Measurements from ENCODE around the gene ACSM3.

ACSM3 gene

DNA sequence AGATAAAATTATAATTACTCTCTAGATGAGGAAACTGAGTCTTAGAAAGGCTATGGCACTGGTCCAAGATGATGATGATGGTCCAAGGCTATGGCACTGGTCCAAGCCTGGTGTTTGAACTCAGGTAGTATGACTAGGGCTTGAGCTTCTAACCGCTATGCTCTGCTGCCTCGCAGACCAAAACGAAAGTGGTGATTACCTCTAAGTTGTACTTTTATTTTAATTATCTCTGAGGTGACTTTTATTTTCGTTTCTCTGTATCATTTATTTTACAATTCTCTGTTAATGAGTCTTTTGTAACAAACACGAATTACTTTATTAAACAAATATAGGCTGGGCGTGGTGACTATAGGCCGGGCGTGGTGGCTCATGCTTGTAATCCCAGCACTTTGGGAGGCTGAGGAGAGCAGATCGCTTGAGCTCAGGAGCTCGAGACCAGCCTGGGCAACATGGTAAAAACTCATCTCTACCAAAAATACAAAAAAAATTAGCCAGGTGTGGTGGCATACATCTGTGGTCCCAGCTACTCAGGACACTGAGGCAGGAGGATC is 48.1 kb downstream of the ACSM3 start:
- TF ChIP-seq, protein P1, sequence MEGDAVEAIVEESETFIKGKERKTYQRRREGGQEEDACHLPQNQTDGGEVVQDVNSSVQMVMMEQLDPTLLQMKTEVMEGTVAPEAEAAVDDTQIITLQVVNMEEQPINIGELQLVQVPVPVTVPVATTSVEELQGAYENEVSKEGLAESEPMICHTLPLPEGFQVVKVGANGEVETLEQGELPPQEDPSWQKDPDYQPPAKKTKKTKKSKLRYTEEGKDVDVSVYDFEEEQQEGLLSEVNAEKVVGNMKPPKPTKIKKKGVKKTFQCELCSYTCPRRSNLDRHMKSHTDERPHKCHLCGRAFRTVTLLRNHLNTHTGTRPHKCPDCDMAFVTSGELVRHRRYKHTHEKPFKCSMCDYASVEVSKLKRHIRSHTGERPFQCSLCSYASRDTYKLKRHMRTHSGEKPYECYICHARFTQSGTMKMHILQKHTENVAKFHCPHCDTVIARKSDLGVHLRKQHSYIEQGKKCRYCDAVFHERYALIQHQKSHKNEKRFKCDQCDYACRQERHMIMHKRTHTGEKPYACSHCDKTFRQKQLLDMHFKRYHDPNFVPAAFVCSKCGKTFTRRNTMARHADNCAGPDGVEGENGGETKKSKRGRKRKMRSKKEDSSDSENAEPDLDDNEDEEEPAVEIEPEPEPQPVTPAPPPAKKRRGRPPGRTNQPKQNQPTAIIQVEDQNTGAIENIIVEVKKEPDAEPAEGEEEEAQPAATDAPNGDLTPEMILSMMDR (IDR thresholded peaks at IDR 0.05; ENCODE audit: low read depth, low read length, missing control alignments): no peak
- no peak for DNase-seq (ENCODE audit: low read depth)
- in situ Hi-C loops (cut with HindIII; ENCODE audit: low sequenced_read_pairs): no loop called here
- H3K4me3 ChIP-seq (ENCODE audit: low read depth, low read length): no peak overlapping the region

DNA sequence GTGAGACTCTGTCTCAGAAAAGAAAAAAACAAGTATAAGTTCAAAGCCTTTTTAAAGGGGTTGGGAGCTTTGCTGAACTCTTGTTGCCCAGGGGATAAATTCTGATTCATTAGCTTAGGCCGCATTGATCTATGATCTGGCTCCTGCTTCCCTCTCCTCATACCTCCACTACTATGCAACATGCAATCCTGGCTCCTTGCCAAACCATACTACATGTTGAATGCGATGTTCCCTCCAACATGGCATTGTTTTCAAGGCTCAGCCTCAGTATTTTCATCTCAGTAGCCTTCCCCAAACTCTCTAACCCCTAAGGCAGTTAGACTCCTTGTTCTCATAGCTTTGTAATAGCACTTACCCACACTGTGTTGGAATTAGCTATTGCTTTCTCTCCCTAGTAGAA is 48.7 kb downstream of the ACSM3 start:
- in situ Hi-C loops (cut with HindIII; ENCODE audit: low sequenced_read_pairs): no loop called here
- DNase-seq (ENCODE audit: low read depth): no peak
- TF ChIP-seq, protein P1 (IDR thresholded peaks at IDR 0.05; ENCODE audit: low read depth, low read length, missing control alignments): no peak
- no peak overlapping the region for H3K4me3 ChIP-seq (ENCODE audit: low read depth, low read length)

DNA sequence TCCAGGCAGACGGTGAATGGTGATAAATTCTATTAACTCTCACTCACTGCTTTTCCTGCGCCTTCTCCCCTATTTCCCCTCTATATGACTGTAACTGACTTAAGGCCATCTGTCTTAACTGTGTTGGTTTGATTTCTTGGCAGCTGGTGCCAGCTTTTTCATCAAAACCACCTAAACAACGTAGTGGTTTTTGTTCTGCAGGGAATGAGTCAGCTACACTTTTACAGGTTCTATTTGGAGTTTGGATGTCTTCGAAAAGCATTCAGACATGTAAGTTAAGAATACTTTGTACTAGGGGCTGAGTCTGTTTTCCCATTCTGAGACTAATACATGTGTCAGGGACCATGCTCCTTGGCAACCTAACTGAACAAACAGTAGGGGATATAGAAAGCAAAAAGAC is 51.0 kb downstream of the ACSM3 start:
- in situ Hi-C loops (cut with HindIII; ENCODE audit: low sequenced_read_pairs): no loop called here
- TF ChIP-seq, protein P1 (IDR thresholded peaks at IDR 0.05; ENCODE audit: low read depth, low read length, missing control alignments): no peak
- no peak overlapping the region for H3K4me3 ChIP-seq (ENCODE audit: low read depth, low read length)
- peak; percentile 43 for DNase-seq (ENCODE audit: low read depth)

DNA sequence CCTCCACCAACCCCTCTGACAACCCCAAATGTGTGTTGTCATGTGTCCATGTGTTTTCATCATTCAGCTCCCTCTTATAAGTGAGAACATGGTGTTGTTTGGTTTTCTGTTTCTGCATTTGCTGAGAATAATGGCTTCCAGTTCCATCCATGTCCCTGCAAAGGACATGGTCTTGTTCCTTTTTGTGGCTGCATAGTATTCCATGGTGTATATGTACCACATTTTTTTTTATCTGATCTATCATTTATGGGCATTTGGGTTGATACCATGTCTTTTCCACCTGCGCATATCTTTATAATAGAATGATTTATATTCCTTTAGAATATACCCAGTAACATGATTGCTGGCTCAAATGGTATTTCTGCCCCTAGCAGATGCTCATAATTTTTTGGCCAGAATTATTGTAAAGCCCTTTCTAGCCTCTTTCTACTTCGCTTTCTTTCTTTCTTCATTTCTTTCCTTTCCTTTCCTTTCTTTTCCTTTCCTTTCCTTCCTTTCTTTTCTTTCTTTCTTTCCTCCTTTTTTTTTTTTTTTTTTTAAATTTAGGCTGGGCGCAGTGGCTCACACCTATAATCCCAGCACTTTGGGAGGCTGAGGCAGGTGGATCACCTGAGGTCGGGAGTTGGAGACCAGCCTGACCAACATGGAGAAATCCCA is 55.2 kb downstream of the ACSM3 start:
- in situ Hi-C loops (cut with HindIII; ENCODE audit: low sequenced_read_pairs): no loop called here
- no peak overlapping the region for H3K4me3 ChIP-seq (ENCODE audit: low read depth, low read length)
- TF ChIP-seq, protein P1 (IDR thresholded peaks at IDR 0.05; ENCODE audit: low read depth, low read length, missing control alignments): no peak
- DNase-seq (ENCODE audit: low read depth): no peak

DNA sequence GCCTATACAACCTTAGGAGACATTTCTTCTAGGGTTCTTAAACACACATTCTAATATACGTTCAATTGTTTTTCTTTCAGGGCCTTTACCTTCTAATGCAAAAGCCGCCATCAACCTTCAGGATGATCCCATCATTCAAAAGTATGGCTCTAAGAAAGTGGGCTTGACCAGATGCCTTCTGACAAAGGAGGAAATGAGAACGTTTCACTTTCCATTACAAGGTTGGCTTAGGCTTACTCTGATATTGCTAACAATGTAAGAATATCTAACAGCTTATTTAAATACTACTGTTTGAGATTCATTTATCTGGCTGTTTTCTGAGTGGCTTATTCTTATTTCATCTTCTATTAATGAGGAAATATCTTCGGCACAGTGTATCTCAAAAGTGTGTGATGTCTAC is 57.9 kb downstream of the ACSM3 start:
- no peak overlapping the region for H3K4me3 ChIP-seq (ENCODE audit: low read depth, low read length)
- TF ChIP-seq, protein P1 (IDR thresholded peaks at IDR 0.05; ENCODE audit: low read depth, low read length, missing control alignments): no peak
- DNase-seq (ENCODE audit: low read depth): no peak
- in situ Hi-C loops (cut with HindIII; ENCODE audit: low sequenced_read_pairs): no loop called here

DNA sequence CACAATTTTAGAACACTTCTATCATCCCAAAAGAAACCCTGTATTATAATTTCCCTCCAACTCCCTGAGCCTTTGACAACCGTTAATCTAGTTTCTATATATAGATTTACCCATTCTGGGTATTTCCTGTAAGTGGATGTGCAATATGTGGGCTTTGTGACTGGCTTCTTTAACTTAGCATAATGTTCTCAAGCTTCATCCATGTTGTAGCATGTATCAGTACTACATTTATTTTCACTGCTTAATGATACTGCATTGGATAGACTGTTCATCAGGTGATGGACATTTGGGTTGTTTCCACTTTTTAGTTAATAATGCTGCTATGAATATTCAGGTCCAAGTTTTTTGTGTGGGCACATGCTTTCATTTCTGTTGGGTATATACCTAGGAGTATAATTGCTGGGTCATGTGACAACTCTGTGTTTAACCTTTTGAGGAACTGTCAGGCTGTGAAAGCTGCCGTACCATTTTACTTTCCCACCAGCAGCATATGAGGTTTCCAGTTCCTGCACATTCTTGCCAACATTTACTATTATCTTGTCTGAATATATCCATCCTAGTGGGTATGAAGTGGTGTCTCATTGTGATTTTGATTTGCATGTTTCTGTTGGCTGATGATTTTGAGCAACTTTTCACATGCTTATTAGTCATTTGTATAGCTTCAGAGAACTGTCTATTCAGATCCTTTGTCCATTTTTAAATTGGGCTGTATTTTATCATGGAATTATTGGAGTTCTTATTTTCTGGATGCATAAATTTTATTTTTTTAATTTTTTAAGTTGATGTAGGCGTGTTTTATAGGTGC is 58.9 kb downstream of the ACSM3 start:
- in situ Hi-C loops (cut with HindIII; ENCODE audit: low sequenced_read_pairs): no loop called here
- TF ChIP-seq, protein P1 (IDR thresholded peaks at IDR 0.05; ENCODE audit: low read depth, low read length, missing control alignments): no peak
- no peak for DNase-seq (ENCODE audit: low read depth)
- no peak overlapping the region for H3K4me3 ChIP-seq (ENCODE audit: low read depth, low read length)
